ENCODE data around the gene UBALD2. TPM values are rescaled to one million over a fixed set of nuclear protein-coding genes. Genes with fewer than 3 reads are reported as not detected.

Gene UBALD2
- total and polyA plus RNA-seq, 2 of the 4 experiments (the other 2 are of a cell fraction), result 0.90 to 12.1 TPM

- ChIA-PET POLR2A (ENCODE audit: unreplicated experiment) (no interaction called here), CTCF (no interaction called here)
- no peak overlapping the region for H2BK20ac ChIP-seq (ENCODE audit: low read depth, low read length)
Measured at GRCh38 chr17:76255801-76256429, 9.2 kb upstream of the UBALD2 start.

More at GRCh38 chr17:76255801-76256429, 9.2 kb upstream of the UBALD2 start:
- no peak overlapping the region for H4K8ac ChIP-seq (ENCODE audit: low read depth in 2 of 2, low read length in 2 of 2)
- H3K9me1 ChIP-seq (ENCODE audit: insufficient read depth, low read length), result peaks cover 18% of the 10 kb centered on the region
- peaks cover 14% of the 10 kb centered on the region for H3K4me1 ChIP-seq (ENCODE audit: control insufficient read depth, insufficient read depth, low read length)
- no peak overlapping the region for H3K23ac ChIP-seq (ENCODE audit: low read depth, low read length)
- no peak overlapping the region for H4K5ac ChIP-seq (ENCODE audit: low read depth, low read length)
- H2BK15ac ChIP-seq (ENCODE audit: low read depth, low read length), result no peak overlapping the region
- no peak overlapping the region for H3K27ac ChIP-seq (ENCODE audit: insufficient read depth, low read length)
- no peaks in the 10 kb centered on the region; the same call in 1 of the 2 replicates for H4K20me1 ChIP-seq (ENCODE audit: insufficient read depth, low read length)
- no peak overlapping the region for H4K91ac ChIP-seq (ENCODE audit: insufficient read depth, low read depth, low read length)
- H3K4me2 ChIP-seq (ENCODE audit: low read depth, low read length), result no peak overlapping the region
- H3K14ac ChIP-seq (replicated peaks; ENCODE audit: low read depth, low read length), result no peak overlapping the region
- H3K79me1 ChIP-seq (ENCODE audit: low read depth in 1 of 2, low read length in 2 of 2), result no peaks in the 10 kb centered on the region; a peak in 1 of 4 replicates
- no peaks in the 10 kb centered on the region for H3K9me3 ChIP-seq (ENCODE audit: control insufficient read depth, insufficient read depth, low read length)
- no peak for DNase-seq
- no TSS peak for BruUV-seq (replicated peaks)
- H2AFZ ChIP-seq (replicated peaks; ENCODE audit: low read length, poor library complexity), result no peak overlapping the region
- no peak for TF ChIP-seq FOS (IDR thresholded peaks at IDR 0.05; ENCODE audit: low read depth, low read length)
- no peak for TF ChIP-seq NFE2L2 (IDR thresholded peaks at IDR 0.05; ENCODE audit: low read depth, low read length)
- no peak for TF ChIP-seq MAZ (IDR thresholded peaks at IDR 0.05; ENCODE audit: borderline replicate concordance, low read depth, low read length)
- no peak for TF ChIP-seq CHD1 (IDR thresholded peaks at IDR 0.05; ENCODE audit: low read depth, low read length)
- TF ChIP-seq RAD21 (IDR thresholded peaks at IDR 0.05; ENCODE audit: low read length), result no peak
- TF ChIP-seq MXI1 (IDR thresholded peaks at IDR 0.05; ENCODE audit: borderline replicate concordance, low read depth, low read length), result no peak
- TF ChIP-seq USF2 (IDR thresholded peaks at IDR 0.05; ENCODE audit: low read depth, low read length), result no peak
- no peak for TF ChIP-seq CTCF (conservative IDR thresholded peaks at IDR 0.05; ENCODE audit: low read depth, low read length)
- TF ChIP-seq MAFK (IDR thresholded peaks at IDR 0.05; ENCODE audit: low read depth, low read length), result no peak
- TF ChIP-seq POLR2A (IDR thresholded peaks at IDR 0.05; ENCODE audit: low read depth, low read length), result no peak
- TF ChIP-seq SMC3 (IDR thresholded peaks at IDR 0.05; ENCODE audit: low read depth, low read length), result no peak
- TF ChIP-seq ELK1 (IDR thresholded peaks at IDR 0.05; ENCODE audit: borderline replicate concordance, low read depth, low read length), result no peak
- no peak for TF ChIP-seq CEBPB (IDR thresholded peaks at IDR 0.05; ENCODE audit: low read depth, low read length)
- no peak for TF ChIP-seq BHLHE40 (IDR thresholded peaks at IDR 0.05; ENCODE audit: low read depth, low read length)
- TF ChIP-seq RFX5 (IDR thresholded peaks at IDR 0.05; ENCODE audit: low read depth, low read length), result no peak
- H2AK9ac ChIP-seq (replicated peaks; ENCODE audit: low read depth, low read length, poor library complexity), result no peak overlapping the region
- H3K4ac ChIP-seq (ENCODE audit: low read depth, low read length), result no peak overlapping the region
- H2BK120ac ChIP-seq (ENCODE audit: low read depth, low read length), result no peak overlapping the region
- ATAC-seq (ENCODE audit: low read depth), result no peak
- 50% methylated on average over 1 of the region's 6 CpGs; no CpG with 5 or more reads in 1 of the 2 experiments for WGBS, 2 experiments (ENCODE audit: extremely low coverage in 2 of 2, insufficient read length in 1 of 2)
- H2BK5ac ChIP-seq (ENCODE audit: low read depth, low read length, poor library complexity, severe bottlenecking), result no peak overlapping the region
- in situ Hi-C loops (cut with MboI; ENCODE audit: low sequenced_read_pairs), result no loop called here
- no peaks in the 10 kb centered on the region for H3K27me3 ChIP-seq (ENCODE audit: control insufficient read depth, insufficient read depth, low read length)
- H3K56ac ChIP-seq (ENCODE audit: extremely low read depth, insufficient read depth, low read length), result no peak overlapping the region
- no peak overlapping the region for H2AK5ac ChIP-seq (ENCODE audit: low read depth, low read length)
- H3K36me3 ChIP-seq (ENCODE audit: control insufficient read depth, insufficient read depth, low read length), result no peaks in the 10 kb centered on the region
- H3K18ac ChIP-seq (ENCODE audit: low read depth, low read length), result no peak overlapping the region
- dilution Hi-C loops (cut with HindIII; ENCODE audit: low sequenced_read_pairs, unreplicated experiment), result no loop called here
- intact Hi-C loops (cut with micrococcal nuclease), result no loop called here
- no peak overlapping the region for H3K9ac ChIP-seq (ENCODE audit: low read depth, low read length)
- no peak overlapping the region for H3K4me3 ChIP-seq (ENCODE audit: insufficient read depth, low read depth, low read length)

Data from IMR-90 (cell line).